Epidermal melanocyte (primary cell): Measurements from ENCODE around the gene CDRT15.
"Not testable (repeated sequence)": the region's sequence is repeated elsewhere in the genome, so short reads cannot be mapped to it uniquely, and the experiment has no call there.

ENCODE experiments used
- DNase-seq: peaks from one replicate; pipeline ENCODE4 v3.0.0; 2011; ENCODE audit warnings: low spot score; ENCODE audit not compliant: insufficient read length

CDRT15 gene

DNA sequence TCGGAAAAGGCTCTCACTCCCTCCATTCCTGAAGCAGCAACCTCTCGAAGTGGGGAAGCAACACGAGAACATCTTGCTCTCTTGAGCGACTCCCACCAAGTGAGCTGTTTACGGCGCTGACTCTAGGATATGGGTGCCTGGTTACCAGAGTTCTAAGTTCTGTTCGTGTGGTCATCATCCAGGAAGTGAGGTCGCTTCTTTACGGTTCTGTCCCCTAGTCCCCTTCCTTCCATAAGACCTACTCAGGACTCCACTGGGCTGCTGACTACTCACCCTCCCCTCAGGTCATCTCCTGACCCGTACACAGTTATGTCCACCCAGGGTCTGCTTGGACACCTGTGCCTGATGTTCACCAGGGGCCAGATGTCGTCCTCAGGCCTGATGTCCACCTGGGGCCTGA lies at the start of gene CDRT15:
Gene CDRT15 (minus strand): TSS at position 101 of the 400 bp plus-strand sequence. CDS start 29 bp downstream, at position 72.
- not testable (repeated sequence) for DNase-seq

DNA sequence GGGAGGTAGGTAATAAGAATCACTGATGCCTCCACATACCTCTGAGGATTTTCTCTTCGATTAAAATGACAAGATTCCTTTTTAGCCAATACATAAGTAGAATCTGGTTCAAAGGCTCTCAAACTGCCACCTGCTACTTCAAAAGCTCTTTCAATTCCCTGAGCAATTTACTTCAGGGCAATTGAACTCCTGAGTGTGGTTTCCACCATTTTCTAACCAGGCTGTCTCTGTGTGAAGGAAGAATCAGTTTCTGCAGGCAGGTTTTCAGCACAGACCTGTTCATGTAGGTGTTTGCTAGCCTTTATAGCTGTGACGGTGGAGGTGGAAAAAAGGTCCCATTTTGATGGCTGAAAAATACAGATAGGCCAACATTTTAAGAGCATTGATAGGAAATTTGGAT lies 46.1 kb upstream of the CDRT15 start:
- no peak for DNase-seq

DNA sequence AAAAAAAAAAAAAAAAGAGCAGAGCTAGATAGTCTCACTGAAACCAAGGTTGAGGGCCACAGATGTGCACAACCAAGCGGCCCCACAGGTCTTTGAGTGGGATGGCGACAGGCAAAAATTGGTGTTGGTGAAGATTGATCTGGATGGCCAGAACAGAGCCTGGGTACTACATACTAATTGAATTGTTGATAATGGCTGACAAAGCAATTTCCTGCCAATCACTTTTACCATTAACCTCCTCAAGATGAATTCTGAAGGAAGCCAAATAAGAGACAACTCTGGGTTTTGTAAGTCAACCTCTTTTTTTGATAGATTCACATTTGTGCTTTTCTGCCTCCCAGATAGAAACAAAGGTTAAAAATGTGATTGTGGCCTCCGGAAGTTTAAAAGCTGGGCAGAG lies 44.9 kb upstream of the CDRT15 start:
- no peak for DNase-seq

DNA sequence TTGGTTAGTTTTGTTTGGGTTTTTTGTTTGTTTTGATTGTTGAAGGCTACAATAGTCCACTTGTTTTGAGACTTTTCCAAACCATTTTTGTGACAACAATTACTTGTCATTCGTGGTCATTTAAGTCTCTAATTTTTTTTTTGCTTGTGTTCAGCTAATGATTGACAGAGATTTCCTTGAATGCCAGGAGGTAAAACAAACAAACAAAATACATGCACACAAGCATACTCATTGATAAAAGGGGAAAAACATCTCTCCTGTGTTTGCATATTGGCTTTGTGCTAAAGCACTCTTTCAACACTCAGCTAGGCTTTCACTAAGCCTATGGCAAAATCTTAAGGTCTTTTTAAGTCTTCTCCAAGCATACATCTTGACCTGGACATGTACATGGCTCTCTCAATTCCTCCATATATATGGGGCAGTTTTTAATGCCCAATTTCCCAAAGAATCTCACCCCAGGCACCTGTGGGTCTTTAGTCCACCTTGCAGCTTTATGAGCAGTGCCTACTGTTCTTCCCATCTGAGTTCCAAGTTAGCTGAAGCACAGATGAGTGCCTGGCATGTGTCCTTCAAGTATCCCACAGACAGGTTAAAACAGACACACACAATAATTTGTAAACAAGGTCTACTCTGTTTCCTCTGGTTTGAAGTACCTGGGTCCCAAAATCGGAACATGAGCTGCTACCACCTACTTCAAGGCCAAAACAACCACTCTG lies 40.0 kb upstream of the CDRT15 start:
- no peak for DNase-seq

DNA sequence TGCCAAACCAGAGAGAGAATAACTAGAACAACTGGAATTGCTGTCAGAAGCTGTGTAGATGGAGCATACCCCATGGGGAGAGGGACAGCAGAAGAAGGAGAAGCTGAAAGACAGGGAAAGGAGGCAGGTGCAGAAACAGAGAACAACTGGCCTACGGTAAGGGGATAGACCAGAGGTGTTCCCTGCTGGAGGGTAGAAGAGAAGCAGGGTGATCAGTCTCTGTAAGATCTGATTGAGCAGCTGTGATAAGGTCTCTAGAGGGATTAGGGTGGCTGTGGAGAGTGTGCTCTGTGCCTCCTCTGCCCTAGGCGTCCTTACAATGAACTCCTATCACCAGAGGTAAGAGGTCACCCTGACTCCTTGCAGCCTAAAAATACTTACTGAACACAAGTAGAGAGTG lies 33.8 kb upstream of the CDRT15 start:
- DNase-seq: no peak

DNA sequence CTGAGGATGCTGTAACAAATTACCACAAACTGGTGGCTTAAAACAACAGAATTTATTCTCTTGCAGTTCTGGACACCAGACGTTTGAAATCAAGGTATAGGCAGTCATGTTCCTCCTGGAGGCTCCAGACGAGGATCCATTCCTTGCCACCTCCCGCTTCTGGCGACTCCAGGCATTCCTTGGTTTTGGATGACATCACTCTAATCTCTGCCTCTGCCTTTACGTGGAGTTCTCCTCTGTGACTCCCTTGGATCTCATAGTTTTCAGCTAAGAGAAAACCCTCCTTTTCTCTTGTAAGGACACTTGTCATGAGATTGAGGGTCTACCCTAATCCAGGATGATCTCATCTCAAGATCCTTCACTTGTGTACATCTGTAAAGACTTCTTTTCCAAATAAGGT lies 32.8 kb upstream of the CDRT15 start:
- DNase-seq: no peak

GRCh38 chr17:14268264-14268663 lies 31.6 kb upstream of the CDRT15 start:
- no peak for DNase-seq

DNA sequence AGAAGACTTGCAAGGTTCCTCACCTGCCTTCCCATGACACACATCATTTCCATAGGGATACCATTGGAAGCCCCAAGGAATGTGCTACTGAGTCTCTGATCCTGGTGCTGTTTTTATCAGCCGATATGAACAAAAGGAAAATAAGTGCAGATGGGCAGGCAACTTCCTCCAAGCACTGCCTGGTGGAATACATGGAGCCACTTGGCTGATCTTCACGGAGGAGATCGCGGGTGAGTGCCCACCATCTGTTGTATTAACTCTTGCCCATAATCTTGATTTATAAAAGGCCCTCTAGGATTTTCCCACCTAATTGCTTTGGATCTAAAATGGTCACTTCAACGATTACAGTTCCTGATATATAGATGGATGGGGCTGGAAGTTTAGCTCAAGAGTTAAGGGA lies 24.7 kb upstream of the CDRT15 start:
- DNase-seq: no peak

GRCh38 chr17:14245629-14246028 lies 9.0 kb upstream of the CDRT15 start:
- no peak for DNase-seq

DNA sequence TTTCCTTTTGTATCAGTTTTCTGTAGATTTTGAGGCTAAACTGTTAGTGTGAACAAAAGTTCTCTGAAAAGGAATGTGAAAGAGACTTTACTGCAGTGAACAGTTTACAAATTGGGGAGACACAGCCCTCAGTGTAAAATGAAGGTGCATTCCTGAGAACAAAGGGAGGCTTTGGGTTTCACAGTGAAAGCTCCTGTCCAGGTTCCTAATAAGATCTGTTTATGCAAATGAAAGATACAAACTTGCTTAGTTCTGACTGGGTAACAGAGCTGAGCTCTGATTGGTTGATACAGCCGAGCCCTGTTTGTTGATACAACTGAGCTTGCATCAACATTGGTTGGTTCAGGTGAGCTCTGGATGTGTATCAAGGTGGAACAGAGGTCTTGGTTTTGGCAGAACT lies 8.3 kb upstream of the CDRT15 start:
- no peak for DNase-seq

GRCh38 chr17:14239271-14239670 lies 2.6 kb upstream of the CDRT15 start:
- DNase-seq: not testable (repeated sequence)

DNA sequence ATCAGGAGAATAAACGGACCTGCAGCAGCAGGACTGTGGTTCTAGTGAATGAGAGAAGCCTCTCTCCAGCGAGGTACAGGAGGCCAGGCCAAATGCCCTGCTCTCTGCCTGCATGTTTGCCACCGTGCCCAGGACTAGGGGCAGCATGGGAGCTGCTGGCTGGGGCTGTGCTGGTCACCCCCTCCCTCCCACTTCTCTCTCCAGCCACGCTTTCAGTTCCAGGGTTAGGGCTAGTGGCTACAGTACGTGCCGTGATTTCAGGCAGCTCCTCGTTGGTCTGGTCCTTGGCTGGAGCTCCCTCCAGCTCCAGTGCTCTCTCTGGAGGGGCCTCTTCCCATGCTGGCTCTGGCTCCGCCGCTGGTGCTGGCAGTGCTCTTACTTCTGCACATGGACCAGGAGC lies 630 bp downstream of the CDRT15 start:
- not testable (repeated sequence) for DNase-seq

GRCh38 chr17:14235047-14235446 lies 1.6 kb downstream of the CDRT15 start:
- DNase-seq: not testable (repeated sequence)

- DNase-seq: not testable (repeated sequence)
Observed at GRCh38 chr17:14231187-14231586, 5.5 kb downstream of the CDRT15 start.

GRCh38 chr17:14228903-14229302 lies 7.8 kb downstream of the CDRT15 start:
- no peak for DNase-seq

DNA sequence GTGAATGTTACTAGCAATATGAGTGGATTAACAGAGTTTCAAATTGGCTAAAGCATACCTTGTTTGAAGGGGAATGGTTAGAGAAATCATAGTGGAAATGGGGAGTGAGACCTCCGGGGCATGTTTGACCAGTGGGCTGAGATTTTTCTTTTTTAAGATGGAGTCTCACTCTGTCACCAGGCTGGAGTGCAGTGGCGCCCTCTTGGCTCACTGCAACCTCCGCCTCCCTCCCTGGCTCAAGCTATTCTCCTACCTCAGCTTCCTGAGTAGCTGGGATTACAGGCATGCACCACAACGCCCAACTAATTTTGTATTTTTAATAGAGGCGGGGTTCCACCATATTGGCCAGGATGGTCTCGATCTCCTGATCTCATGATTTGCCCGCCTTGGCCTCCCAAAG lies 9.6 kb downstream of the CDRT15 start:
- no peak for DNase-seq

DNA sequence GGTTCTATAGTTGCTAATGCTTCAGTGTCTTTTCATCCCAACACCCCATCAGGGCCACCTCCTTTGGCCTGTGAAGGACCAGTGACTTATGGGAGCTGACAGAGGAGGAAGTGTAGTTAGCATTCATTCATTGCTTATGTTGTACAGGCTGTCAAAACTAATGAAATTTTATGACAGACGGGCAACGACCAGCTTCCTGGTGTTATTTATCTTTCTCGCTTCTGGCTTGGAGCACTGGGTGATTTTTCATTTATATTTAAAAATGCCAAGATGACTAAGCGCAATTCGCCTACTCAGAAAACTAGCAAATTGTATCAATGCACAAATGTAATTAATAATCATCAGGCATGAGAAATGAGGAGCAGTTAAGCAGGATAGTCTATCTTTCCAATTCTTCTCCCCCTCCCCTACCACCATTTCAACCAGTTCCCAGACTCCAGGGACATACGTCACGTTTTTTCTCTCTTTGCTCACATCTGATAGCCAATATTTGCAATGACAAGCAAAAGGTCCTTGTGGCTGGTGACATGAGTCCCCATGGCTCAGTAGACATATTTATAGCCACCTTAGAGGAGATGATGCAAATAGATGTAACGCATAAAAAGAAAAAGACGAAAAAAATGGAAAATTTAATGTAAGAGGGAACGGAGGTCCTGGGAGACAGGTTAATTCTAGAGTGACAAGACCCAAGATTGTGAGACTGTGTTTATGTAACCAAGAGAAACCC lies 11.2 kb downstream of the CDRT15 start:
- no peak for DNase-seq

DNA sequence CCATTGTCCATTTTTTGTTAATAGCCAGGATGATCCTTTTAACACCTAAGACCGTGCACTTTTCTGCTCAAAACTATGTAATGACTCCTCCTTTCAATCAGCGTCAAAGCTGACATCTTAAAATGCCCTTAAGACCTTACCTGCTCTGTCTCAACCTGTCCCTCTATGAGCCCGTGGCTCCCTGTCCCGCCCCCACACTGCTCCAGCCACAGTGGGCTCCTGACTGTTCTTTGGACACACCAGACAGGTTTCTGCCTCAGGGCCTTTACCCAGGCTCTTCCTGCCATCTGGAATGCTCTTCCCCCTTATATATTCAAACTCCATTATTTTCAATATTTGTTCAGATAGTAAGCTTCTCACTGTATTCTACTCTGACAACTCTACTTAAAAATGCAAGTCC lies 14.1 kb downstream of the CDRT15 start:
- DNase-seq: no peak

- DNase-seq: no peak
Observed at GRCh38 chr17:14214271-14214670, 22.4 kb downstream of the CDRT15 start.

GRCh38 chr17:14212401-14212800 lies 24.3 kb downstream of the CDRT15 start:
- DNase-seq: no peak

DNA sequence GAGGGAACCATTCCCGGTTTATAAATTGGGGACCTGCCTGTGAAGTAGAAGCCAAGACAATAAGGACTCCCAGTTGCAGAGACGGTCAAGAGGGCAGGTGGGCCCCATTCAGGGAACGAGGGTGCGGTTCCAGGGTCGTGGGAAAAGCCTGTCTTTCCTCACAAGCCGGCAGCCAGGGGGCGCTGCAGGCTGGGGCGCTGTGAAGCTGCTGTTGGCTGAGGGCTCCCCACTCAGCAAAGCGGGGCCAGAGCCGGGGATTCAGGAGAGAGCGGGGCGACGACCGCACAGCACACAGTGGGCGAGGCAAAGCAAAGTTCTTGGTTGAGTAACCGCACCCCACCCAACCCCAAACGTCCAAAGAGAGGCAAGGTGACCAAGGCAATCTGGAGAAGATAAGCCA lies 24.9 kb downstream of the CDRT15 start:
- no peak for DNase-seq

DNA sequence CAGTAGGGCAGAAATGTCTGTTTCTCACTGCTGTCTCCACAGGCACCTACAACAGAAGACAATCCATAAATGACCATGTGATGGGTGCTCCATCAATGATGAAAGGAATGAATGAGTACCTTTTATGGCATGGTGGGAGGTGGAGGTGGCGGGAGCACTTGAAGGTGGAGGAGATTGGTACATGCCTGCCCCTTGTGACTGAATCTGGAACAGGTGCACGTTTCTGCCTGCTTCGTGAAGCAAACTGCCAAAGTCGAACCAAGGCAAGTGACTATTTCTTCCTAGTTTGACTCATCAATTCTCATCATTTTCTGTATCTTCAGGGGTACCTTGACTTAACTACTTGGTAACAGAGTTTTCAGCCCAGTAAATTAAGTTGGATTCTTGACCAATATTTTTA lies 25.4 kb downstream of the CDRT15 start:
- no peak for DNase-seq

DNA sequence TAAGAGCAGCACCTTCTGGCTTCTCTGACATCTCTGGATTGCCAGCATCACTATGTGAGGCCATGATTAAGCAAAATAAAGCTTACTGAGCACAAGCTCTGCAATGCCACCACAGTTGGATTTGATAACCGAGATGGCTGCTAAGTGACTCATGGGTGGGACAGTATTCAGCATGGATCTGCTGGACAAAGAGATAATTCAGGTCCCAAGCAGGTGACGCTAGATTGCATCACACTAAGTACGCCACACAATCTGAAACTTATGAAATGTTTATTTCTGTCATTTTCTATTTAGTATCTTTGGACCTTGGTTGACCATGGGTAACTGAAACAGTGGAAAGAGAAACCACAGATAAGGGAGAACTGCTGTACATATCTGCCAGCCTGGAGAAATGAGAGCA lies 27.4 kb downstream of the CDRT15 start:
- DNase-seq: no peak
